Astrocyte (in vitro differentiated cells and primary cell): Measurements from ENCODE around the gene SEMA4G.

Experiments
- CTCF ChIP-seq: IDR thresholded peaks from 2 replicates; pipeline ENCODE4 v1.5.1; 2011; ENCODE audit warnings: low read depth, mild to moderate bottlenecking, inconsistent platforms, low read length, moderate library complexity; ENCODE audit not compliant: insufficient read depth
- EZH2 ChIP-seq: IDR thresholded peaks from 2 replicates; pipeline ENCODE4 v1.6.1; 2012; ENCODE audit warnings: mild to moderate bottlenecking, low read length, inconsistent platforms; ENCODE audit not compliant: insufficient read depth

- peak; percentile 59 for TF ChIP-seq CTCF
- TF ChIP-seq EZH2, result no peak
Observed at GRCh38 chr10:100993986-100994708, 24.8 kb downstream of the SEMA4G start.
